Calu3 (cell line): ENCODE measurements around the gene RAD23B. TPM values are rescaled to one million over a fixed set of nuclear protein-coding genes. Genes with fewer than 3 reads are reported as not detected.

Experiments
- BruUV-seq: library from RNA; stranded (reverse); fragments of 400-500 nt; replicated peaks from 2 replicates; lab custom pipeline; 2021; lab: Mats Ljungman, UMichigan
- CTCF ChIA-PET: fragments of 300-600 bp; sonication (Branson Sonifier 250); formaldehyde crosslinking; loops from one replicate; lab custom pipeline; 2022; ENCODE audit warnings: antibody characterized with exemption; lab: Charles Lee
- DNase-seq: peaks from one replicate; pipeline ENCODE4 v3.0.0; 2022
- H3K27ac Mint-ChIP-seq: one replicate; pipeline ENCODE4 v1.8.0; 2022; ENCODE audit warnings: mixed read lengths; ENCODE audit not compliant: unreplicated experiment
- H3K27me3 Mint-ChIP-seq: one replicate; pipeline ENCODE4 v1.8.0; 2022; ENCODE audit warnings: mixed read lengths; ENCODE audit not compliant: unreplicated experiment
- H3K36me3 Mint-ChIP-seq: one replicate; pipeline ENCODE4 v1.8.0; 2022; ENCODE audit warnings: mild to moderate bottlenecking, moderate library complexity, mixed read lengths; ENCODE audit not compliant: insufficient read depth, unreplicated experiment
- H3K4me1 Mint-ChIP-seq: one replicate; pipeline ENCODE4 v1.8.0; 2022; ENCODE audit warnings: mild to moderate bottlenecking, low read depth, mixed read lengths; ENCODE audit not compliant: unreplicated experiment
- H3K4me3 Mint-ChIP-seq: one replicate; pipeline ENCODE4 v1.8.0; 2022; ENCODE audit warnings: mild to moderate bottlenecking, low read depth, moderate library complexity, mixed read lengths; ENCODE audit not compliant: unreplicated experiment
- H3K9me3 Mint-ChIP-seq: one replicate; pipeline ENCODE4 v1.8.0; 2022; ENCODE audit warnings: low read depth, mixed read lengths; ENCODE audit not compliant: unreplicated experiment
- CTCF ChIP-seq: fragments of 200-600 bp; IDR thresholded peaks from one replicate; pipeline ENCODE4 v1.8.0; 2022; ENCODE audit warnings: antibody characterized with exemption; ENCODE audit not compliant: unreplicated experiment
- intact Hi-C: fragments of 100-400 bp; cut with micrococcal nuclease; formaldehyde crosslinking; loops from one replicate; pipeline ENCODE4 v1.10.0; 2022; ENCODE audit not compliant: unreplicated experiment
- total RNA-seq: library from RNA; stranded (reverse); gene quantifications from 2 replicates; pipeline ENCODE4 v1.2.3, GENCODE V29; 2022

The RAD23B gene
- total RNA-seq, 1 experiment from 2014 or later, result 82.3 TPM

GRCh38 chr9:107274953-107275422 lies 8.1 kb upstream of the RAD23B start:
- Mint-ChIP-seq H3K36me3 (no peaks in the 10 kb centered on the region), H3K27ac (no peak overlapping the region), H3K9me3 (no peaks in the 10 kb centered on the region), H3K4me1 (peaks cover 18% of the 10 kb centered on the region), H3K27me3 (no peaks in the 10 kb centered on the region), H3K4me3 (no peak overlapping the region)
- no peak for DNase-seq
- CTCF ChIA-PET, result no interaction called here
- no TSS peak for BruUV-seq
- intact Hi-C loops, result no loop called here
- TF ChIP-seq CTCF, result no peak

GRCh38 chr9:107275530-107275929 lies 7.5 kb upstream of the RAD23B start:
- intact Hi-C loops, result no loop called here
- H3K4me1 Mint-ChIP-seq, result peaks cover 18% of the 10 kb centered on the region
- no peak for DNase-seq
- BruUV-seq, result no TSS peak
- CTCF ChIA-PET, result no interaction called here
- no peaks in the 10 kb centered on the region for H3K27me3 Mint-ChIP-seq
- H3K9me3 Mint-ChIP-seq, result no peaks in the 10 kb centered on the region
- H3K27ac Mint-ChIP-seq, result no peak overlapping the region
- no peak for TF ChIP-seq CTCF
- no peak overlapping the region for H3K4me3 Mint-ChIP-seq
- H3K36me3 Mint-ChIP-seq, result no peaks in the 10 kb centered on the region

GRCh38 chr9:107276966-107277710 lies 5.9 kb upstream of the RAD23B start:
- no peak overlapping the region for H3K27ac Mint-ChIP-seq
- CTCF ChIA-PET, result no interaction called here
- H3K36me3 Mint-ChIP-seq, result peaks cover 2% of the 10 kb centered on the region
- H3K27me3 Mint-ChIP-seq, result no peaks in the 10 kb centered on the region
- DNase-seq, result no peak
- no peak overlapping the region for H3K4me3 Mint-ChIP-seq
- peaks cover 31% of the 10 kb centered on the region for H3K4me1 Mint-ChIP-seq
- BruUV-seq, result no TSS peak
- intact Hi-C loops, result no loop called here
- H3K9me3 Mint-ChIP-seq, result no peaks in the 10 kb centered on the region
- no peak for TF ChIP-seq CTCF

GRCh38 chr9:107277801-107278200 lies 5.3 kb upstream of the RAD23B start:
- no TSS peak for BruUV-seq

More at GRCh38 chr9:107277801-107278200, 5.3 kb upstream of the RAD23B start:
- H3K27me3 Mint-ChIP-seq, result no peaks in the 10 kb centered on the region
- no peak for TF ChIP-seq CTCF
- peaks cover 35% of the 10 kb centered on the region for H3K4me1 Mint-ChIP-seq
- peaks cover 8% of the 10 kb centered on the region for H3K36me3 Mint-ChIP-seq
- DNase-seq, result no peak
- intact Hi-C loops, result no loop called here
- H3K4me3 Mint-ChIP-seq, result no peak overlapping the region
- H3K9me3 Mint-ChIP-seq, result no peaks in the 10 kb centered on the region
- H3K27ac Mint-ChIP-seq, result no peak overlapping the region
- CTCF ChIA-PET, result no interaction called here
